Colonic mucosa (tissue), 4 donors: ENCODE results near the gene MSH3. TPM values are rescaled to one million over a fixed set of nuclear protein-coding genes. Genes with fewer than 3 reads are reported as not detected.

Experiments
- DNase-seq: peaks from one replicate; pipeline ENCODE4 v3.0.0-alpha.2; 2020
- H3K27ac ChIP-seq: fragments of 200-600 bp; one replicate; pipeline ENCODE4 v1.8.0; 2021
- H3K27me3 ChIP-seq: fragments of 200-600 bp; one replicate; pipeline ENCODE4 v1.8.0; 2021
- H3K36me3 ChIP-seq: fragments of 200-600 bp; one replicate; pipeline ENCODE4 v1.8.0; 2021
- H3K4me1 ChIP-seq: fragments of 200-600 bp; one replicate; pipeline ENCODE4 v1.8.0; 2021; ENCODE audit warnings: mild to moderate bottlenecking
- H3K4me3 ChIP-seq: fragments of 200-600 bp; one replicate; pipeline ENCODE4 v1.8.0; 2021
- H3K9ac ChIP-seq, 2 donors: one replicate each; pipeline ENCODE4 v1.7.0; 2013; ENCODE audit warnings: control low read depth in 2 of 2, low read depth in 2 of 2, low read length in 2 of 2
- H3K9me3 ChIP-seq: fragments of 200-600 bp; one replicate; pipeline ENCODE4 v1.8.0; 2021
- intact Hi-C: fragments of 100-400 bp; cut with DNase I; formaldehyde crosslinking; loops from one replicate; pipeline ENCODE4 v1.14.1; 2022
- total RNA-seq, 2 donors: library from RNA; stranded (reverse); fragmentation: NEBNext Ultra II Directional in 1 of 2; extraction: Animal tissue kit (Norgen Biotek cat#: 25700) in 1 of 2; gene quantifications; one replicate each; pipeline ENCODE4 v1.2.1, GENCODE V29; 2021
- TF ChIP-seq, protein P1 (sequence below): fragments of 200-600 bp; IDR thresholded peaks from one replicate; pipeline ENCODE4 v1.8.0; 2022; ENCODE audit warnings: antibody characterized with exemption, mild to moderate bottlenecking
- donor health status: healthy.
- donor health status: DM: no; HTN: no; CAD: no.
- donor health status: DM: no; HTN: no; CAD: no.

MSH3 gene
- total RNA-seq, 2 donors from 2014 or later, result 15.1 to 16.3 TPM

DNA sequence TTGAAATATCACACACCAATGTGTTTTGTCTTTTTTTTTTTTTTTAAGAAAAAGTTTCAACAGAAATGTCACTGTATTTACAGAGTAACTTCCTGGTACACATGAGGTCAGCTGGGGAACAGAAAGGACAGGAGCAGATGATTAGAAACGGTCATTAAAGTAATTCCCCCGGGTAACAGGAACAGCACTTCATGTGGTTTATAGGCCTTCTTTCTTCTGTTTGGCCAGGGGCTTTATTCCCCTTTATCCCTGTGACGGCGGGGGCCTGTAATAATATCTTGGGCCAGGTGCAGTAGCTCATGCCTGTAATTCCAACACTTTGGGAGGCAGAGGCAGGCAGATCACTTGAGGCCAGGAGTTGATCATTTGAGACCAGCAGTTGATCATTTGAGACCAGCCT, 30.5 kb upstream of the MSH3 start:
- TF ChIP-seq, protein P1, sequence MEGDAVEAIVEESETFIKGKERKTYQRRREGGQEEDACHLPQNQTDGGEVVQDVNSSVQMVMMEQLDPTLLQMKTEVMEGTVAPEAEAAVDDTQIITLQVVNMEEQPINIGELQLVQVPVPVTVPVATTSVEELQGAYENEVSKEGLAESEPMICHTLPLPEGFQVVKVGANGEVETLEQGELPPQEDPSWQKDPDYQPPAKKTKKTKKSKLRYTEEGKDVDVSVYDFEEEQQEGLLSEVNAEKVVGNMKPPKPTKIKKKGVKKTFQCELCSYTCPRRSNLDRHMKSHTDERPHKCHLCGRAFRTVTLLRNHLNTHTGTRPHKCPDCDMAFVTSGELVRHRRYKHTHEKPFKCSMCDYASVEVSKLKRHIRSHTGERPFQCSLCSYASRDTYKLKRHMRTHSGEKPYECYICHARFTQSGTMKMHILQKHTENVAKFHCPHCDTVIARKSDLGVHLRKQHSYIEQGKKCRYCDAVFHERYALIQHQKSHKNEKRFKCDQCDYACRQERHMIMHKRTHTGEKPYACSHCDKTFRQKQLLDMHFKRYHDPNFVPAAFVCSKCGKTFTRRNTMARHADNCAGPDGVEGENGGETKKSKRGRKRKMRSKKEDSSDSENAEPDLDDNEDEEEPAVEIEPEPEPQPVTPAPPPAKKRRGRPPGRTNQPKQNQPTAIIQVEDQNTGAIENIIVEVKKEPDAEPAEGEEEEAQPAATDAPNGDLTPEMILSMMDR, result no peak
- intact Hi-C loops, result no loop called here
- no peak overlapping the region for H3K9ac ChIP-seq
- no peaks in the 10 kb centered on the region for H3K36me3 ChIP-seq
- H3K27me3 ChIP-seq, result no peaks in the 10 kb centered on the region
- no peak overlapping the region for H3K27ac ChIP-seq
- H3K4me1 ChIP-seq, result no peaks in the 10 kb centered on the region
- no peak for DNase-seq
- no peak overlapping the region for H3K4me3 ChIP-seq
- H3K9me3 ChIP-seq, result no peaks in the 10 kb centered on the region

DNA sequence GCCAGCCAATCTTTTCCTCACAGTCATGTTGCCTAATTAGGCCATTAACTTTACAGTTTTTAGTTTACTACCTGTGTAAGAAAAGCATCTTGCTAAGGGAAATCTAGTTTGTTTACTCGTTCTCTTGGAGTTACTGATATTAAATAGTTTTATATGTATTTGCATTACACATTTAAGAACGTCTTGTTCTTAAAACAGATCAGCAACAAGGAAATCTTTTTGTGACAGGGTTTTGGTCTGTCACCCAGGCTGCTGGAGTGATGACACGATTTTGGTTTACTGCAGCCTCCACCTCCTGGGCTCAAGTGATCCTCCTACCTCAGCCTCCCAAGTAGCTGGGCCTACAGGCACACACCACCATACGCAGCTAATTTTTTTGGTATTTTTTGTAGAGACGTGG, 29.2 kb upstream of the MSH3 start:
- intact Hi-C loops, result no loop called here
- no peak for DNase-seq
- TF ChIP-seq, protein P1, result no peak
- no peak overlapping the region for H3K9ac ChIP-seq
- no peaks in the 10 kb centered on the region for H3K9me3 ChIP-seq
- H3K36me3 ChIP-seq, result no peaks in the 10 kb centered on the region
- H3K4me3 ChIP-seq, result no peak overlapping the region
- no peaks in the 10 kb centered on the region for H3K4me1 ChIP-seq
- no peak overlapping the region for H3K27ac ChIP-seq
- H3K27me3 ChIP-seq, result no peaks in the 10 kb centered on the region

DNA sequence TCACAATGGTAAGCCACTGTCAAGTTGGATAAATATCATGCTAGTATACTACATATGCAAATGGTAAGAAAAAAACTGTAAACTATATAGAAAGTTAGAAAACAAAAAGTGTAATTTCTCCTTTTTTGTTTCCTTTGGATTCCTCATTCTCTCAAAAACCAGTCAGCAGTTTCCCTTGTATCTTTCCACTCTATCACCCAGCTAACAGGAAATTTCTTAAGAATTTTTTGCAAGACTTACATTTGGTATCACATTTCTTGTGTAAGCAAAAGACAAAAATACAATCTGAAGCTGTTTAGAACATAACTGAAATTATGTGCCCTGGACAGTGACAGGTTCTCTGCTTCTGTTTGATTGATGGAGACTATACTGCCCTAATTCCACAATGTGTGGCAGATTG, 25.2 kb upstream of the MSH3 start:
- H3K27ac ChIP-seq, result no peak overlapping the region

DNA sequence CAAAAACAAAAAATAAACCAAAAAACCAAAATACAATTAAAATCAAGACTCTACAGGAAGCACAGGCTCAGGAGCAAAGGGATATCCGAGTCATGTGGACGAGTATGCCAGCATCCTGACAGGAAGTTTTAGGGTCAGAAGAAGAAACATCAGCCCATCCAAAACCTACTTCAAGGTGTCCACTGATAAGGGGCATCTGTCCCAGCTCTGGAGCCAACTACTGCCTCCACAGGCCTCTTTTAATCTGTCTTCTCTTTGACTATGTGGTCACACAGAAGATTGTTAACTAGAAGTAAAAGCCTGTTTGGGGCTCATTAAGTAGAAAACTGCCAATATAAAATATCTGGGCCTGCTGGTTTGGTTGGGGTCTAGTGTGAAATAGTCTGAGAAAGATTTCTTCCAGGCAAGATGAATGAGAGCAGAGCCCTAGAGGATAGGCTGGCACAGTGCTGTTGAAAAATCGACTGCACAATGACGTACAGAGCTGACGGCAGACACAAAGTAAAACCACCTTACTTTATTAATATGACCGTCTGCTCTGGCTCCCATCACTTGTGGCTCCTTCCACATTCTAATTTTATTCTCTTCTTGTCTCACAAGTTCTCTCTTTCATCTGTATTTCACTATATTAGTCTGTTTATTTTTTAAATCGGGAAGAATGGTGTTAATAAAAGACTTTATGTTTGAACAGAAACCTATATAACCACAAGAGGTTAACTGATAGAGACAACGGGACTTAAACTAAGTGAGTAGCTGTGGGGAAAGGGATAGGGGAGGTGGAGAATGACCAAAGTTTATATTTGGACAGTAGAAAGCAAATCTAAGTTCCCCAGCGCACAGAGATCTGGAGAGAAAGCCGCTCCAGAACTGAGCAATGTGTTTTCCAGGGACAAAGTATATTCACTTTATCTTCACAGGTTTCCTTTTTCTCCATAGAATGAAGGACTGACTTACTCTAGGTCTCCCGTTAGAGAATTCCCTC, 22.9 kb upstream of the MSH3 start:
- DNase-seq, result no peak
- H3K9ac ChIP-seq, result no peak overlapping the region
- H3K4me3 ChIP-seq, result no peak overlapping the region
- intact Hi-C loops, result no loop called here
- no peak overlapping the region for H3K27ac ChIP-seq
- TF ChIP-seq, protein P1, result no peak
- no peaks in the 10 kb centered on the region for H3K27me3 ChIP-seq
- H3K9me3 ChIP-seq, result no peaks in the 10 kb centered on the region
- no peaks in the 10 kb centered on the region for H3K4me1 ChIP-seq
- H3K36me3 ChIP-seq, result no peaks in the 10 kb centered on the region

More for the DNA sequence above, 25.2 kb upstream of the MSH3 start:
- Histone ChIP-seq H3K9ac (no peak overlapping the region), H3K9me3 (no peaks in the 10 kb centered on the region), H3K27me3 (no peaks in the 10 kb centered on the region), H3K36me3 (no peaks in the 10 kb centered on the region), H3K4me1 (no peaks in the 10 kb centered on the region), H3K4me3 (no peak overlapping the region)
- no peak for DNase-seq
- TF ChIP-seq, protein P1, result no peak
- intact Hi-C loops, result no loop called here

DNA sequence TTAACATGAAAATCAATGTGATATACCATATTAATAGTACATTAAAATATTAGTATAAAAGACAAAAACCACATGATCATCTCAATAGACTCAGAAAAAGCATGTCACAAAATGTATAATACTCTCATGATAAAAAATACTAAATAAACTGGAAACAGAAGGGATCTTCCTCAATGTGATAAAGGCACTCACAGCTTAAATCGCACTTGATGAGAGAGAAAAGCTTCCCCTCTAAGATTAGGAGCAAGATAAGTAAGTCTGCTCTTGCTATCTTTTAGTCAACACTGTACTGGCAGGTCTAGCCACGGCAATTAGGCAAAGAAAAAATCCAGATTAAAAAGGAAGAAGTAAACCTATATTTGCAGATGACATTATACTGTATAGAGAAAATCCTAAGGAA, 21.8 kb upstream of the MSH3 start:
- no peak for DNase-seq
- TF ChIP-seq, protein P1, result no peak
- Histone ChIP-seq H3K27ac (no peak overlapping the region), H3K4me3 (no peak overlapping the region), H3K27me3 (no peaks in the 10 kb centered on the region), H3K4me1 (no peaks in the 10 kb centered on the region), H3K9ac (no peak overlapping the region), H3K36me3 (no peaks in the 10 kb centered on the region), H3K9me3 (no peaks in the 10 kb centered on the region)
- intact Hi-C loops, result no loop called here
